VCaP (cell line): ENCODE measurements around the gene MLPH.

ENCODE experiments used
- H3K27ac ChIP-seq: fragments of 450-650 bp; 2 replicates; pipeline ENCODE4 v1.5.1; 2017
- CTCF ChIP-seq: fragments of 450-650 bp; conservative IDR thresholded peaks from 2 replicates; pipeline ENCODE4 v1.5.1; 2017; ENCODE audit warnings: mild to moderate bottlenecking, moderate library complexity

Gene MLPH

DNA sequence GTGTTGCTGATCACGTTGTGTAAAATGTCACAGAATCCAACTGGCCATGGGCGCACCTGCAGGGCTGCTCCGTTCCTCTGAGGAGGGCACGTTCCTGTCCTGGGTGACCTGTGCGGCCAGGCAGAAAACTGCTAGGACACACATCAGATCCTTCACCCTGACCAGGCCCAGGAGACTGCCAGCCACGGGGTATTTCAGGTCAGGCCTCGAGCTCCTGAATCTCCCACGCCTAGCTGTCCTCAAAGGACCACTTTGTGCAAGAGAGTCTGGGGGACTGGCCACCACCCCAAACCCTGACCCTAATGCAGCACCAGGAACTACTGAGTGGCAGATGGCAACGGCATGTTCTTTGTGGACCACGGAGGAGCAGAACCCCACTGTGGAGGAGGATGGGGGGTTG is 90.4 kb downstream of the MLPH start:
- no peak for TF ChIP-seq CTCF
- no peak overlapping the region for H3K27ac ChIP-seq

- TF ChIP-seq CTCF: no peak
- H3K27ac ChIP-seq: no peak overlapping the region
Measured at GRCh38 chr2:237577956-237578870, 91.2 kb downstream of the MLPH start.

GRCh38 chr2:237581326-237581725 is 94.3 kb downstream of the MLPH start:
- peak overlapping the region; percentile 75 for H3K27ac ChIP-seq
- no peak for TF ChIP-seq CTCF

GRCh38 chr2:237581751-237582746 is 95.0 kb downstream of the MLPH start:
- H3K27ac ChIP-seq: peak overlapping the region; percentile 75
- peak; percentile 65 for TF ChIP-seq CTCF

DNA sequence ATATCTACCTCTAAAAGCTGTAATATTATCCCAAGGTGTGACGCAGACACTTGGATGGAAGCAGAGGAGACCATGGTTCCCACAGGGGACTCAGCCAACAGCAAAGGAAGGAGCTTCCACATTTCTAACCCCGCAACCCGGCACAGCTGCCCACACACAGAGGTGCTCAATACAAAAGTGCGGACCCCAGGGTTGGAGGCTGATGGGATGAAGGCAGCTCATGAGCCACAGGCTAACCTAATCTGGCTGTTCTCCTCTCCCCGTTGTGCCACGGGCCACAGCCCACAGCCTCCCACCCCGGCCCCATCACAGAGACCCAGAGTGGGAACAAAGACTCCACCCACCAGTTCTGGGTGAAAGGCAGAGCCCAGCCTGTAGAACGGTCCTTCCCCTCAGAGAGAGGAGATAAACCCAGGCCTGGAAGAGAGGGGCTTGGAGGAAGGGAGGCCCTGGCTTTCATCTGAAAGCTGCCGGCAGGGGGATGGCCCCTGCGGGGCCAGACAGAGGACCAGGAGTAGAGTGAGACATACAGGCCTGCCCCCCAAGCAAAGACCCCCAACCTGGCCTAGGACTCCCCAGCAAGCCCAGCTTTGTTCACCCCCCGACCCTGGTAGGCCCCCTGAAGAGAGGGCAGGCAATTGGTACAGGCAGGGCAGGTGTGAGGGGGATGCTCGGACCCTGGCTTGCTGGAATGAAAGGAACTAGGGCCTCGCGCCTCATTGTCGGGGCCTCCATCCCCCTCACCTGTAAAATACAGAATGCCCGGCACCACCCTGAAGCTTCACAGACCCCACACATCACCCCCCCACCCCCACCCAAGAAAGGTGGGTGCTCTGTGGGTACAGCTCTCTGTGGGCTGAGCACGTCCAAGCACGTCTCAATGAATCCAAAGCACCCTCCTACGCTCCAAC is 96.6 kb downstream of the MLPH start:
- peak overlapping the region; percentile 75 for H3K27ac ChIP-seq
- no peak for TF ChIP-seq CTCF

DNA sequence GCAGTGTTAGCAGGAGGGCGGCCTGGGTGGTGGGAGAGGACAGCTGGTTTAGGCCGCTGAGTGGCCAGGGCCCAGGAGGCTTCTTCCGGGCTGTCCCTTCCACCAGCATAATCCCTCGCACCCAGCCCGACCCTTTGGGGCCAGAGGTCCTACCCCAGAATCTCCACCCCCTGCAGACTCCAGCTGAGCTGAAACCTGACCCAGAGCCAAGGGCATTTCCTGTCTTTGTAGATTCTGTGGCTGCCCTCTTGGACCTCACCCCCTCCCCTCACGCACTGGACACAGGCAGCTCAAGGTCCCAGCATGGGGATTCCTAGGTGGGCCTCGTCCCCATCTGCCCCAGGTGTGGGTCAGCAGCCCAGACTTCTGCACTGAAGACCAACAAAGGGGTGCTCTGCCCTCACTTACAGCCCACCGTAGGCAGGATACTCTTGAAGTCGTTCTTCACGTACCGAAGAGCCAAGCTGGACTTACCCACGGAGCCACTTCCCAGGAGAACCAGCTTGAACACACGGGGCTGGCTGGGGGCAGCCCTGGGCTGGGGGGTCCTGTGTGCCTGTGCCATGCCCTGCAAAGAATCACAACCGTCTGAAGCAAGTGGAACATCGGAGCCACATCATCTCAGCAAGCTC is 98.7 kb downstream of the MLPH start:
- no peak for TF ChIP-seq CTCF
- H3K27ac ChIP-seq: no peak overlapping the region; the same call in 1 of the 2 replicates
